ENCODE results near the gene PARVB. TPM values are rescaled to one million over a fixed set of nuclear protein-coding genes. Genes with fewer than 3 reads are reported as not detected.

The PARVB gene
- total and polyA plus RNA-seq, 10 of the 15 experiments (the other 5 are each of a cell fraction or from before 2014, with no cell fraction given) = 5.2 to 264 (median 76.0) TPM

- in situ Hi-C loops (cut with MboI) = loop anchor here (5.0 kb wide), 1 partner anchor 573 kb away; no protein-coding TSS in a partner anchor
- RAD21 ChIA-PET (ENCODE audit: unreplicated experiment) = interaction anchor here (0.8 to 7.5 kb wide), 21 partner anchors 17 to 632 kb away, joined by 3 to 185 read pairs (median 5); partner anchors contain the start of genes PARVB and PARVG
- ATAC-seq (no peak), FAIRE-seq (no peak), DNase-seq (ENCODE audit: low read depth, low spot score) (no peak)
- Histone ChIP-seq H3K9ac (ENCODE audit: control insufficient read depth, insufficient read depth, low read length) (no peak overlapping the region), H3K4me3 (no peak overlapping the region), H3K9me3 (replicated peaks; ENCODE audit: control insufficient read depth, insufficient read depth, low read length) (no peaks in the 10 kb centered on the region), H3K27me3 (replicated peaks in 1 of 2; ENCODE audit: control insufficient read depth in 2 of 2, insufficient read depth in 2 of 2, low read length in 1 of 2) (no peaks in the 10 kb centered on the region), H3K4me2 (ENCODE audit: control insufficient read depth, insufficient read depth) (no peak overlapping the region), H2AFZ (ENCODE audit: control insufficient read depth, low read depth, low read length) (no peak overlapping the region), H3K79me2 (ENCODE audit: control insufficient read depth, insufficient read depth, low read length) (peaks cover 4% of the 10 kb centered on the region), H3K4me1 (ENCODE audit: control insufficient read depth, insufficient read depth, low read length) (peaks cover 15% of the 10 kb centered on the region), H3K36me3 (ENCODE audit: control insufficient read depth in 2 of 2, insufficient read depth in 2 of 2, low read length in 1 of 2) (peaks cover 22 to 26% of the 10 kb centered on the region in 2 experiments; a peak in 3 of 4 replicates), H4K20me1 (ENCODE audit: control insufficient read depth, insufficient read depth) (no peaks in the 10 kb centered on the region), H3K27ac (ENCODE audit: control insufficient read depth, insufficient read depth) (no peak overlapping the region)
- TF ChIP-seq BCLAF1 (IDR thresholded peaks at IDR 0.05) = no peak
- no peak for TF ChIP-seq NRF1 (conservative IDR thresholded peaks at IDR 0.05; ENCODE audit: low read depth, low read length)
- no peak for TF ChIP-seq NR2F1 (conservative IDR thresholded peaks at IDR 0.05)
- TF ChIP-seq MTA3 (IDR thresholded peaks at IDR 0.05; ENCODE audit: borderline replicate concordance, low read length) = no peak
- no peak for TF ChIP-seq ZNF384 (IDR thresholded peaks at IDR 0.05; ENCODE audit: borderline replicate concordance, low read depth, low read length)
- no peak for TF ChIP-seq KDM1A (IDR thresholded peaks at IDR 0.05; ENCODE audit: borderline replicate concordance)
- SMC1A ChIA-PET (ENCODE audit: uncharacterized antibody, unreplicated experiment) = interaction anchor here (0.7 to 5.1 kb wide), 24 partner anchors 11 to 634 kb away, joined by 3 to 282 read pairs (median 4); partner anchors contain the start of genes PARVB and PARVG
- intact Hi-C loops (cut with micrococcal nuclease; ENCODE audit: unreplicated experiment) = loop anchor here (5.0 kb wide), 1 partner anchor 73 kb away; no protein-coding TSS in a partner anchor
- POLR2A ChIA-PET = interaction anchor here (1.7 to 4.3 kb wide), 2 partner anchors 32 to 92 kb away, joined by 10 to 23 read pairs; partner anchors contain the start of gene PARVB
- no TSS peak for BruUV-seq (replicated peaks)
- CTCF ChIA-PET = interaction anchor here (0.6 to 11.6 kb wide), 40 partner anchors 9 to 691 kb away, joined by 3 to 499 read pairs (median 5); partner anchors contain the start of genes PARVB and PARVG
- WGBS (ENCODE audit: insufficient coverage, insufficient replicate concordance, low lambda C conversion rate, missing lambda C conversion rate) = 87% methylated on average over 11 of the region's 11 CpGs
These were observed 30.1 kb upstream of the PARVB start for GRCh38 chr22:43994006-43994405.

Data from GM12878 (cell line).